ENCODE results near the gene NT5M. TPM values are rescaled to one million over a fixed set of nuclear protein-coding genes. Genes with fewer than 3 reads are reported as not detected.

The NT5M gene
- polyA plus RNA-seq, 1 experiment: 1.2 TPM

DNA sequence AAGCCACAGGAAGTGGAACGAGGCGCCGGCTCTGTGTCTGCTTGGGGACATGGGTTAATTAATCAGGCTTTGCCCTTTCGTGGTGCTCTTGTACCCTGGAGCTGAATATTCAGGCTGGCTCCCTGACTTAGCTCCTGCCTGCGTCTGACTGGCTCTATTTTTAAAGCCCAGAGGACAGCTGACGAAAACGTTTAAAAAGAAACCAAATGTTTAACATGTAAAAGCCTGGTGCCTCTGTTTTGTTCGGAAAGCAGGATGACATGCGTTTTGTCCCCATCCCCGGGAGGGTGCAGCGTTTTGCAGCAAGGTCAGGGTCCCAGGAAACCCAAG, 61.1 kb downstream of the NT5M start:
- POLR2A ChIA-PET: no interaction called here
- TF ChIP-seq, protein P1, sequence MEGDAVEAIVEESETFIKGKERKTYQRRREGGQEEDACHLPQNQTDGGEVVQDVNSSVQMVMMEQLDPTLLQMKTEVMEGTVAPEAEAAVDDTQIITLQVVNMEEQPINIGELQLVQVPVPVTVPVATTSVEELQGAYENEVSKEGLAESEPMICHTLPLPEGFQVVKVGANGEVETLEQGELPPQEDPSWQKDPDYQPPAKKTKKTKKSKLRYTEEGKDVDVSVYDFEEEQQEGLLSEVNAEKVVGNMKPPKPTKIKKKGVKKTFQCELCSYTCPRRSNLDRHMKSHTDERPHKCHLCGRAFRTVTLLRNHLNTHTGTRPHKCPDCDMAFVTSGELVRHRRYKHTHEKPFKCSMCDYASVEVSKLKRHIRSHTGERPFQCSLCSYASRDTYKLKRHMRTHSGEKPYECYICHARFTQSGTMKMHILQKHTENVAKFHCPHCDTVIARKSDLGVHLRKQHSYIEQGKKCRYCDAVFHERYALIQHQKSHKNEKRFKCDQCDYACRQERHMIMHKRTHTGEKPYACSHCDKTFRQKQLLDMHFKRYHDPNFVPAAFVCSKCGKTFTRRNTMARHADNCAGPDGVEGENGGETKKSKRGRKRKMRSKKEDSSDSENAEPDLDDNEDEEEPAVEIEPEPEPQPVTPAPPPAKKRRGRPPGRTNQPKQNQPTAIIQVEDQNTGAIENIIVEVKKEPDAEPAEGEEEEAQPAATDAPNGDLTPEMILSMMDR (IDR thresholded peaks at IDR 0.05; ENCODE audit: insufficient read depth, low read depth, low read length): no peak
- H3K36me3 ChIP-seq (ENCODE audit: control insufficient read depth, insufficient read depth, low read length): no peaks in the 10 kb centered on the region
- no peak overlapping the region for H3K4me3 ChIP-seq (ENCODE audit: low read depth, low read length)
- CTCF ChIA-PET: interaction anchor here (0.9 to 4.5 kb wide), 6 partner anchors 9 to 250 kb away, joined by 3 to 30 read pairs (median 6); no protein-coding TSS in a partner anchor
- DNase-seq (ENCODE audit: low read depth): no peak
- H3K27me3 ChIP-seq (ENCODE audit: control insufficient read depth, insufficient read depth, low read length): no peaks in the 10 kb centered on the region; the same call in none of the 2 replicates

DNA sequence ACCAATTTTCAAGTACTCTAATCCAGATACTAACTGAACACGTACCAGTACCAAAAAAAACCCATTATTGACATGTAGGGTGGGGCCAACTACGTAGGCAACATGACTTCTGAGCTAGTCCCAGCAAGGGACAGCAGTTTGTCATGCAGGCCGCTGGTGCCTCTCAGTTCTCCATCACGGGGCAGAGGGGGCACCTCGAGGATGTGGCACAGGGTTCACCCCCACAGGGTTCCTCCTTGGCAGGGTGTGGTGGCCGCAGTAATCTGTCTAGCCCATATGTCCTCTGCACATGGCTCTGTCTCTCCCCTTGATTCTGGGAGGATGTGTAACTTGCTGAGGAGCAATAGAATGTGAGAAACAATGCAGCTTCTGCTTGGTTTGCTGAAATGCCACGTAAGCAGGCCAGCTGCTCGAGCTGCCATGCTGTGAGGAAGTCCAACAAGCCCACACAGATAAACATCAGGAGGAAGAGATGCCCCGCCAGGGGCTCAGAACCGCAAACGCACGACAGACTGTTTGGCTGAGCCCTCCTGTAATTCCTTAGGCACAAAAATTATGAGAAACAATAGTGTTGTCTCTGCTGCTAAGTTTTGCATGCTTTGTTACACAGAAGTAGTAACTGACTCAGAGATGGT, 62.4 kb downstream of the NT5M start:
- CTCF ChIA-PET: interaction anchor here (1.3 to 4.5 kb wide), 7 partner anchors 8 to 248 kb away, joined by 3 to 30 read pairs (median 6); no protein-coding TSS in a partner anchor
- Histone ChIP-seq H3K4me3 (ENCODE audit: low read depth, low read length) (no peak overlapping the region), H3K36me3 (ENCODE audit: control insufficient read depth, insufficient read depth, low read length) (no peaks in the 10 kb centered on the region), H3K27me3 (ENCODE audit: control insufficient read depth, insufficient read depth, low read length) (no peaks in the 10 kb centered on the region; the same call in none of the 2 replicates)
- POLR2A ChIA-PET: no interaction called here
- no peak for DNase-seq (ENCODE audit: low read depth)
- TF ChIP-seq, protein P1 (IDR thresholded peaks at IDR 0.05; ENCODE audit: insufficient read depth, low read depth, low read length): no peak

DNA sequence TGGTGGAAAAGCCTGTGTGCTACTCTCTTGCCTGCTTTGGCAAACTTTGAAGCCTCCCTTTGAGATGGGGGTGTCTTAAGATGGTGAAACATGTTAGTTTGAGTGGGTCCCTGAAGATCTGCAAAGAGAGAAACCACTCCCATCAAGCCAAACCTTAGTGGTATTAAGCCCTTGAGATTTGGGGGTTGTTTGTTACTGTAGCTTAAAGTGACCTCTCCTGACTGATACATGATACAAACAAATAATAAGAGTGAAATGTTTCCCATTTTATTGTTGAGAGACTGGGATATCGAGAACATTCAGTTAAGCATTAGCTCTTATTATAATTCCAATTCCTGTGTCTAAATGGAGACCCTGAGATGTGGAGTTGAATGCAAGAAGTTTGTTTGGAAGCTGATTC, 63.1 kb downstream of the NT5M start:
- CTCF ChIA-PET: interaction anchor here (1.3 to 4.5 kb wide), 6 partner anchors 8 to 275 kb away, joined by 3 to 30 read pairs (median 6); no protein-coding TSS in a partner anchor
- Histone ChIP-seq H3K36me3 (ENCODE audit: control insufficient read depth, insufficient read depth, low read length) (no peaks in the 10 kb centered on the region), H3K4me3 (ENCODE audit: low read depth, low read length) (no peak overlapping the region), H3K27me3 (ENCODE audit: control insufficient read depth, insufficient read depth, low read length) (no peaks in the 10 kb centered on the region; the same call in none of the 2 replicates)
- no peak for DNase-seq (ENCODE audit: low read depth)
- TF ChIP-seq, protein P1 (IDR thresholded peaks at IDR 0.05; ENCODE audit: insufficient read depth, low read depth, low read length): no peak
- POLR2A ChIA-PET: no interaction called here

DNA sequence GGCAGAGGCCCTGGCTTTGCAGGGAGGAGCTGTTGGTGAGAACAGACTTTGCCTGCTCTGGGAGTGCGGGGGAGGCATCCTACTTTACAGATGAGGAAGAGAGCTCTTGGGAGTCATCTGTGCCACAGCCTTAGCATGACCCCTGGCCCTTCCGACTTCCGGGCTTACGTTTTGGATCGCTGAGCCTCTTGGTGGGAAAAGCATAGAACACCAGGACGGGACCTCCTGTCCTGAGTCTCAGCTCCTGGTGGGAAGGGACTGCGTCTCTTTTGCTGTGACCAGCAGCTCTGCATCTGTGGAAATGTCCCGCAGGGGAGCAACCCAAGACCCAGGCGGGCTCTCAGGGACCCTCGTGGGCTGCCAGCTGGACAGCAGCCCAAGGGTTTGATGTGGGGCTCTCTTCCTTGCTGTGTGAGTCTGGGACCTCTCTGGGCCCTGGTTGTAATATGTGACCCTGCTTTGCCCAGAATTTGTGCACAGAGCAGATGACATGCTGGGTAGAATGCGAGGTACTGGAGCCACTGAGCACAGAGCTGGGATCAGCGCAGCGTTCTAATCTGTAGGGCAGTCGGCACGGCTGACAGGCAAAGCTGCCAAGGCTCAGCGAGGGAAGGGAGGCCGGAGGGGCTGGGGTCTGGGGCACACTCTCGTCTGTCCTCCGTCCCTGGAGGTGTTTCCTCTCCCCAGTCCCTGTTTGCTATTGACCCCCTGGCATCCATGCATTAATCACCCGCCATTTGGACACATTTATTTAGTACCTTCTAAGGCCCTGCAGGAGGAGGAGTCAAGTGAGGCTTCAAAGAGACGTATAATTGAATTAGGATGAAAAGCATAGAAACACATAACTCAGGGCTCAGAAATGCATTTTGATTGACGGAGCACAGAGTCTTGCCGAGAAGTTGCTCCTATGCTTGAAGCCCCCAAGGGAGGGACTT, 64.0 kb downstream of the NT5M start:
- TF ChIP-seq, protein P1 (IDR thresholded peaks at IDR 0.05; ENCODE audit: insufficient read depth, low read depth, low read length): no peak
- DNase-seq (ENCODE audit: low read depth): no peak
- CTCF ChIA-PET: interaction anchor here (1.0 to 4.5 kb wide), 6 partner anchors 8 to 274 kb away, joined by 3 to 30 read pairs (median 4); no protein-coding TSS in a partner anchor
- Histone ChIP-seq H3K27me3 (ENCODE audit: control insufficient read depth, insufficient read depth, low read length) (no peaks in the 10 kb centered on the region; the same call in none of the 2 replicates), H3K36me3 (ENCODE audit: control insufficient read depth, insufficient read depth, low read length) (no peaks in the 10 kb centered on the region), H3K4me3 (ENCODE audit: low read depth, low read length) (no peak overlapping the region)
- POLR2A ChIA-PET: no interaction called here

DNA sequence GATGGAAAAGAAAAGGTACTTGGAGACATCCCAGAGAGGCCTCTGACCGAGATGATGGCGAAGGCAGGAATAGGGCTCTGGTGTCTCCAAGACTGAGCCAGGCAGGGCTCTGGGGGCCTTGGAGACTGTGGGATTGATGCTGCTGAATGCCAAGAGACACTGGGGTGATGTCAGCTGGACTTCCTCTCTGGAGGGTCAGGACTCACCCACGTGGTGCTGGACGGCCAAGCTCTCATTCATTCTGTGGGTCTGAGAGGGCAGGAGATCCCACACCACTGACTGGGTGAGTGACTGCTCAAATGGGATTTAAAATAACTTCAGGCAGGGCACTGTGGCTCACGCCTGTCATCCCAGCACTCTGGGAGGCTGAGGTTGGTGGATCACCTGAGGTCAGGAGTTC, 64.8 kb downstream of the NT5M start:
- ChIA-PET POLR2A (no interaction called here), CTCF (interaction anchor here (1.0 to 3.0 kb wide), 2 partner anchors 129 to 274 kb away, joined by 3 to 16 read pairs; no protein-coding TSS in a partner anchor)
- TF ChIP-seq, protein P1 (IDR thresholded peaks at IDR 0.05; ENCODE audit: insufficient read depth, low read depth, low read length): no peak
- Histone ChIP-seq H3K36me3 (ENCODE audit: control insufficient read depth, insufficient read depth, low read length) (no peaks in the 10 kb centered on the region), H3K4me3 (ENCODE audit: low read depth, low read length) (no peak overlapping the region), H3K27me3 (ENCODE audit: control insufficient read depth, insufficient read depth, low read length) (no peaks in the 10 kb centered on the region; the same call in none of the 2 replicates)
- no peak for DNase-seq (ENCODE audit: low read depth)

Data from BJ (cell line).